GM12873 (cell line): ENCODE measurements around the gene ZNF180.

Experiments used
- CTCF ChIP-seq: IDR thresholded peaks from 2 replicates; pipeline ENCODE4 v1.5.1; 2012; ENCODE audit warnings: low read depth, mild to moderate bottlenecking, moderate library complexity, low read length, control low read depth; ENCODE audit not compliant: insufficient read depth; ENCODE audit errors: missing control alignments

The ZNF180 gene

GRCh38 chr19:44499962-44500949, at the start of gene ZNF180:
TSS of gene ZNF180 (minus strand) at chr19:44500522. CDS start at chr19:44497334, 3,188 bp downstream.
- peak; percentile 30 for TF ChIP-seq CTCF

- TF ChIP-seq CTCF: no peak
Measured at GRCh38 chr19:44549507-44549906, 49.2 kb upstream of the ZNF180 start.

- TF ChIP-seq CTCF: no peak
Measured at GRCh38 chr19:44548736-44549135, 48.4 kb upstream of the ZNF180 start.

- TF ChIP-seq CTCF: no peak
Measured at GRCh38 chr19:44544031-44544430, 43.7 kb upstream of the ZNF180 start.

GRCh38 chr19:44542671-44543070, 42.3 kb upstream of the ZNF180 start:
- no peak for TF ChIP-seq CTCF

DNA sequence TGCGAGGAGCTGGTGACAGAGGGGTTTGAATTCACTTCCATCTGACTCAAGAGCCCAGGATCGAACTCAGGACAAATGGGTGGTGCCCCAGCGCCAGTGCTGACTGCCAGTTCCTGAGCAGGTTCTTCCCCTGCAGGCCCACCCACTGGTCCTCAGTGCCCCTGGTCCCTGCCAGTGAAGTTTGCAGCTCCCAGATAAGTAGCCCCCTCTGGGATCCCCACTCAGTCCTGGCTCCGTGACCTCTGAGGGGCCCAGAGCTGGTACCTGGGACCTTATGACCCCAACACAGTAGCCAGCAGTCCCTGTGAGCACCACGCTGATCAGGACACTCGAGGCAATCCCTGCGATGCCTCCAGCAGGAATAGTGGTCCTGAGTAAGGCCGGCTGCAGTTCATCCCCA, 40.4 kb upstream of the ZNF180 start:
- no peak for TF ChIP-seq CTCF

- TF ChIP-seq CTCF: no peak
Measured at GRCh38 chr19:44539991-44540390, 39.7 kb upstream of the ZNF180 start.
